DOHH2 (cell line): ENCODE measurements around the gene CAPZA3.

Experiments used
- EZH2phosphoT487 ChIP-seq: fragments of 200-600 bp; sonication (generic); IDR thresholded peaks from 2 replicates; pipeline ENCODE4 v1.6.1; 2017; ENCODE audit warnings: borderline replicate concordance, mild to moderate bottlenecking, antibody characterized with exemption, low read length, moderate library complexity, mixed read lengths
- TF ChIP-seq, protein P1 (sequence below): fragments of 200-600 bp; sonication (generic); IDR thresholded peaks from one replicate; pipeline ENCODE4 v1.5.1; 2014; ENCODE audit warnings: antibody characterized with exemption, mild to moderate bottlenecking, low read depth, low read length; ENCODE audit not compliant: poor library complexity, severe bottlenecking

DNA sequence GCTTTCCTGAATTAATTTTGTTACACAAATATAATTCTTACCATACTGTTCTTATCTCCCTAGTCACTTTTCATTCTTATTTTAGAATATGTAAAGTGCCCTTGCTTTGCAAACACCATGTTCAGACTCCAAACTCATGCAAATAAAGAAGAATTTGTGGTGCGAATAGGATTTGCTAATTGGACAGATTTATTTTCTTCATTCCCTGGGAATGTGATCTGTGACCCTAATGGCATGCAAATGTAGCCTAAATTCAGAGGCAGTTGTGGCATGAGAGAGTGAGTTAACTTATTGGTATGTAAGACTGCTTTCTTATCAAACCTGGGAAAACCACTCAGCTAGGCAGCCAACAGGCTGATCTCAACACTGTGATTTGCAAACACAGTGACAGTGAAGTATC is 10.0 kb downstream of the CAPZA3 start:
- TF ChIP-seq, protein P1, sequence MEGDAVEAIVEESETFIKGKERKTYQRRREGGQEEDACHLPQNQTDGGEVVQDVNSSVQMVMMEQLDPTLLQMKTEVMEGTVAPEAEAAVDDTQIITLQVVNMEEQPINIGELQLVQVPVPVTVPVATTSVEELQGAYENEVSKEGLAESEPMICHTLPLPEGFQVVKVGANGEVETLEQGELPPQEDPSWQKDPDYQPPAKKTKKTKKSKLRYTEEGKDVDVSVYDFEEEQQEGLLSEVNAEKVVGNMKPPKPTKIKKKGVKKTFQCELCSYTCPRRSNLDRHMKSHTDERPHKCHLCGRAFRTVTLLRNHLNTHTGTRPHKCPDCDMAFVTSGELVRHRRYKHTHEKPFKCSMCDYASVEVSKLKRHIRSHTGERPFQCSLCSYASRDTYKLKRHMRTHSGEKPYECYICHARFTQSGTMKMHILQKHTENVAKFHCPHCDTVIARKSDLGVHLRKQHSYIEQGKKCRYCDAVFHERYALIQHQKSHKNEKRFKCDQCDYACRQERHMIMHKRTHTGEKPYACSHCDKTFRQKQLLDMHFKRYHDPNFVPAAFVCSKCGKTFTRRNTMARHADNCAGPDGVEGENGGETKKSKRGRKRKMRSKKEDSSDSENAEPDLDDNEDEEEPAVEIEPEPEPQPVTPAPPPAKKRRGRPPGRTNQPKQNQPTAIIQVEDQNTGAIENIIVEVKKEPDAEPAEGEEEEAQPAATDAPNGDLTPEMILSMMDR, result no peak
- no peak for TF ChIP-seq EZH2phosphoT487
